K562 (cell line): ENCODE results near the gene WNK2. TPM values are rescaled to one million over a fixed set of nuclear protein-coding genes. Genes with fewer than 3 reads are reported as not detected.

Experiments used
- ATAC-seq: fragments of 200-7000 bp; cut with Tn5 transposase; 3 replicates; pipeline ENCODE4 v1.9.1; 2020; ENCODE audit warnings: moderate library complexity
- BruUV-seq: library from RNA; stranded (reverse); fragments of 400-500 nt; replicated peaks from 2 replicates; lab custom pipeline; 2021; lab: Mats Ljungman, UMichigan
- CTCF ChIA-PET: fragments of 300-600 bp; formaldehyde crosslinking; extraction: SDS; loops from one replicate; lab custom pipeline; 2021; ENCODE audit warnings: low intra/inter-chr PET ratio; lab: Yijun Ruan, JAX
- POLR2A ChIA-PET: fragments of 300-600, 350-650 bp; sonication (Branson Sonifier 250); formaldehyde crosslinking; extraction: SDS; loops from one replicate; lab custom pipeline; 2021; ENCODE audit warnings: antibody characterized with exemption, inconsistent platforms; lab: Yijun Ruan, JAX
- DNase-seq, 4 experiments: peaks; one replicate each; pipeline versions ENCODE4 v3.0.0 to v3.0.0-alpha.2; 2011 to 2018; ENCODE audit warnings: low spot score in 3 of 4, mixed read lengths in 3 of 4; ENCODE audit errors: extremely low read depth in 1 of 4
- FAIRE-seq: peaks from 2 replicates; lab custom pipeline; 2011; peaks lifted over from hg19 to GRCh38; lab: Jason Lieb, UNC
- H2AFZ ChIP-seq: 2 replicates; pipeline ENCODE4 v1.6.0; 2011; ENCODE audit warnings: low read depth, low read length, control low read depth, inconsistent platforms
- H3K27ac ChIP-seq: fragments of 200-600 bp; 3 replicates; pipeline ENCODE4 v1.8.0; 2011; ENCODE audit warnings: low read depth, mild to moderate bottlenecking, control low read depth, inconsistent platforms, low read length, moderate library complexity, mixed read lengths; ENCODE audit errors: extremely low read depth
- H3K27me3 ChIP-seq, 2 experiments: fragments of 300-600 bp in 1 of 2; 2 replicates in 1 of 2; 3 replicates in 1 of 2; pipeline versions ENCODE4 v1.6.0 to v1.8.0; 2011; ENCODE audit warnings: inconsistent platforms in 2 of 2, low read length in 2 of 2, mild to moderate bottlenecking in 1 of 2, mixed read lengths in 1 of 2, moderate library complexity in 1 of 2; ENCODE audit not compliant: control insufficient read depth in 2 of 2, insufficient read depth in 2 of 2
- H3K36me3 ChIP-seq: fragments of 300-600 bp; 3 replicates; pipeline ENCODE4 v1.8.0; 2011; ENCODE audit warnings: mild to moderate bottlenecking, low read length, inconsistent platforms; ENCODE audit not compliant: control insufficient read depth, insufficient read depth
- H3K4me1 ChIP-seq, 2 experiments: fragments of 200-600 bp in 1 of 2; replicated peaks in 1 of 2; 2 replicates in 1 of 2; 3 replicates in 1 of 2; pipeline versions ENCODE4 v1.5.1 to v1.8.0; 2011; ENCODE audit warnings: inconsistent platforms in 2 of 2, low read length in 2 of 2, mild to moderate bottlenecking in 1 of 2, mixed read lengths in 1 of 2, moderate library complexity in 1 of 2; ENCODE audit not compliant: control insufficient read depth in 2 of 2, insufficient read depth in 2 of 2
- H3K4me2 ChIP-seq: 2 replicates; pipeline ENCODE4 v1.6.1; 2011; ENCODE audit warnings: low read length, control low read depth, inconsistent platforms, mixed read lengths; ENCODE audit not compliant: insufficient read depth
- H3K4me3 ChIP-seq: fragments of 200-600 bp; sonication (generic), shearing (Covaris generic); 2 replicates; pipeline ENCODE4 v1.5.1; 2016; ENCODE audit warnings: control low read depth, inconsistent platforms
- H3K79me2 ChIP-seq: fragments of 200-600 bp; 3 replicates; pipeline ENCODE4 v1.8.0; 2011; ENCODE audit warnings: low read length, inconsistent platforms; ENCODE audit not compliant: control insufficient read depth, insufficient read depth
- H3K9ac ChIP-seq, 2 experiments: 2 replicates each; pipeline versions ENCODE4 v1.6.0 to v1.6.1; 2011; ENCODE audit warnings: low read depth in 2 of 2, low read length in 2 of 2, control low read depth in 1 of 2, inconsistent platforms in 1 of 2, mild to moderate bottlenecking in 1 of 2, mixed read lengths in 1 of 2; ENCODE audit not compliant: insufficient read depth in 1 of 2
- H3K9me1 ChIP-seq: one replicate; pipeline ENCODE4 v1.6.0; 2011; ENCODE audit warnings: inconsistent platforms, mild to moderate bottlenecking, low read length, moderate library complexity; ENCODE audit not compliant: control insufficient read depth, insufficient read depth
- H3K9me3 ChIP-seq: replicated peaks from 2 replicates; pipeline ENCODE4 v1.5.1; 2011; ENCODE audit warnings: low read depth, low read length, inconsistent platforms; ENCODE audit not compliant: control insufficient read depth, insufficient read depth
- H4K20me1 ChIP-seq: replicated peaks from 2 replicates; pipeline ENCODE4 v1.6.1; 2011; ENCODE audit warnings: low read length, inconsistent platforms, mixed read lengths; ENCODE audit not compliant: control insufficient read depth, insufficient read depth
- CEBPG ChIP-seq, 3 experiments: fragments of 200-800 bp in 1 of 3; sonication (Bioruptor generic) in 1 of 3; sonication (generic) in 1 of 3; formaldehyde crosslinking in 1 of 3; IDR thresholded peaks in 2 of 3; conservative IDR thresholded peaks in 1 of 3; 2 replicates each; pipeline versions ENCODE4 v1.6.1 to v1.8.0; 2016 to 2022; ENCODE audit warnings: missing compliant biosample characterization in 2 of 3, missing genetic modification characterization in 2 of 3, mild to moderate bottlenecking in 1 of 3, missing genetic modification reagents in 1 of 3
- CHD4 ChIP-seq: fragments of 200-600 bp; sonication (generic); IDR thresholded peaks from 3 replicates; pipeline ENCODE4 v1.6.1; 2012; ENCODE audit warnings: low read depth, mild to moderate bottlenecking, mixed read lengths, low read length, inconsistent platforms; ENCODE audit not compliant: insufficient read depth, insufficient replicate concordance, poor library complexity, severe bottlenecking
- ESRRA ChIP-seq: fragments of 450-650 bp; IDR thresholded peaks from 2 replicates; pipeline ENCODE4 v1.6.1; 2014; ENCODE audit warnings: low read depth, mild to moderate bottlenecking, moderate library complexity, borderline replicate concordance
- KAT7 ChIP-seq: sonication (generic); formaldehyde crosslinking; IDR thresholded peaks from 2 replicates; pipeline ENCODE4 v1.8.0; 2022; ENCODE audit warnings: missing genetic modification reagents, mild to moderate bottlenecking, borderline replicate concordance
- NEUROD1 ChIP-seq: fragments of 150-350 bp; IDR thresholded peaks from 2 replicates; pipeline ENCODE4 v1.6.1; 2014; ENCODE audit warnings: borderline replicate concordance, low read length, low read depth; ENCODE audit not compliant: partially characterized antibody
- RBM15 ChIP-seq: fragments of 200-400 bp; formaldehyde crosslinking; IDR thresholded peaks from 2 replicates; pipeline ENCODE4 v1.6.1; 2018; ENCODE audit warnings: mild to moderate bottlenecking, low read length, moderate library complexity; ENCODE audit not compliant: insufficient read depth
- SETDB1 ChIP-seq: IDR thresholded peaks from one replicate; pipeline ENCODE4 v1.6.1; 2012; ENCODE audit warnings: low read length, control low read depth, inconsistent platforms
- U2AF1 ChIP-seq: fragments of 200-400 bp; formaldehyde crosslinking; optimal IDR thresholded peaks from 2 replicates; pipeline ENCODE3; 2017; ENCODE audit warnings: mild to moderate bottlenecking, low read depth, low read length, moderate library complexity
- ZNF12 ChIP-seq: sonication (generic); formaldehyde crosslinking; IDR thresholded peaks from 2 replicates; pipeline ENCODE4 v1.4.0; 2020; ENCODE audit warnings: mild to moderate bottlenecking, missing genetic modification reagents
- ZNF41 ChIP-seq: fragments of 250-450 bp; sonication (Bioruptor Pico); conservative IDR thresholded peaks from 2 replicates; pipeline ENCODE4 v1.4.0; 2020; ENCODE audit warnings: mild to moderate bottlenecking
- ZNF431 ChIP-seq: sonication (generic); formaldehyde crosslinking; IDR thresholded peaks from 2 replicates; pipeline ENCODE4 v1.8.0; 2022; ENCODE audit warnings: mild to moderate bottlenecking, missing genetic modification reagents
- ZNF785 ChIP-seq: fragments of 250-450 bp; sonication (Bioruptor Pico); IDR thresholded peaks from 2 replicates; pipeline ENCODE4 v1.4.0; 2020; ENCODE audit warnings: mild to moderate bottlenecking
- WGBS: fragments of 100-300 bp; shearing (Covaris generic); methylation state at CpG from one replicate; pipeline ENCODE4 v1.1.6; 2016; ENCODE audit warnings: low coverage, mixed read lengths; ENCODE audit not compliant: insufficient coverage; ENCODE audit errors: missing lambda C conversion rate; 5-methylcytosine and 5-hydroxymethylcytosine counted together
- in situ Hi-C: fragments of 300-500 bp; cut with MboI; formaldehyde crosslinking; loops from 4 replicates; pipeline ENCODE4 v1.15.0; 2018; ENCODE audit warnings: inconsistent platforms, mixed read lengths
- intact Hi-C: fragments of 100-400 bp; cut with micrococcal nuclease; formaldehyde crosslinking; loops from 2 replicates; pipeline ENCODE4 v1.14.2; 2022
- polyA plus RNA-seq, 8 experiments: library from polyadenylated mRNA; depleted of rRNA in 4 of 8; stranded (reverse) in 5 of 8; unstranded in 3 of 8; fragments of >200 nt; fragmentation: Nextera tagmentation in 2 of 8; fragmentation: Illumina TruSeq in 1 of 8; extraction: Ambion mirVana in 2 of 8; extraction: Trizol in 1 of 8; gene quantifications; 2 replicates each; pipeline versions ENCODE4 v1.2.1 to v1.2.3, GENCODE V29; 2011 to 2014; ENCODE audit warnings: inconsistent platforms in 1 of 8, missing spikeins in 1 of 8
- total RNA-seq, 7 experiments: library from RNA; depleted of rRNA in 6 of 7; stranded (reverse); fragments of >200 nt in 6 of 7; fragmentation: Illumina TruSeq in 2 of 7; extraction: Trizol in 2 of 7; gene quantifications; 2 replicates each; pipeline versions ENCODE4 v1.2.1 to v1.2.3, GENCODE V29; 2011 to 2021; ENCODE audit warnings: low replicate concordance in 1 of 7
- TF ChIP-seq, protein P1 (sequence below), 2 experiments: fragments of 250-450 bp in 1 of 2; fragments of 450-650 bp in 1 of 2; sonication (Bioruptor Pico) in 1 of 2; IDR thresholded peaks; 2 replicates each; pipeline versions ENCODE4 v1.6.1 to v1.8.0; 2016 to 2021; ENCODE audit warnings: mild to moderate bottlenecking in 2 of 2, moderate library complexity in 2 of 2, missing compliant biosample characterization in 1 of 2, missing genetic modification characterization in 1 of 2

Gene WNK2
- total and polyA plus RNA-seq, 9 of the 15 experiments (the other 6 are each of a cell fraction or from before 2014, with no cell fraction given) = 0.36 to 3.3 (median 0.64) TPM; not detected in 2

DNA sequence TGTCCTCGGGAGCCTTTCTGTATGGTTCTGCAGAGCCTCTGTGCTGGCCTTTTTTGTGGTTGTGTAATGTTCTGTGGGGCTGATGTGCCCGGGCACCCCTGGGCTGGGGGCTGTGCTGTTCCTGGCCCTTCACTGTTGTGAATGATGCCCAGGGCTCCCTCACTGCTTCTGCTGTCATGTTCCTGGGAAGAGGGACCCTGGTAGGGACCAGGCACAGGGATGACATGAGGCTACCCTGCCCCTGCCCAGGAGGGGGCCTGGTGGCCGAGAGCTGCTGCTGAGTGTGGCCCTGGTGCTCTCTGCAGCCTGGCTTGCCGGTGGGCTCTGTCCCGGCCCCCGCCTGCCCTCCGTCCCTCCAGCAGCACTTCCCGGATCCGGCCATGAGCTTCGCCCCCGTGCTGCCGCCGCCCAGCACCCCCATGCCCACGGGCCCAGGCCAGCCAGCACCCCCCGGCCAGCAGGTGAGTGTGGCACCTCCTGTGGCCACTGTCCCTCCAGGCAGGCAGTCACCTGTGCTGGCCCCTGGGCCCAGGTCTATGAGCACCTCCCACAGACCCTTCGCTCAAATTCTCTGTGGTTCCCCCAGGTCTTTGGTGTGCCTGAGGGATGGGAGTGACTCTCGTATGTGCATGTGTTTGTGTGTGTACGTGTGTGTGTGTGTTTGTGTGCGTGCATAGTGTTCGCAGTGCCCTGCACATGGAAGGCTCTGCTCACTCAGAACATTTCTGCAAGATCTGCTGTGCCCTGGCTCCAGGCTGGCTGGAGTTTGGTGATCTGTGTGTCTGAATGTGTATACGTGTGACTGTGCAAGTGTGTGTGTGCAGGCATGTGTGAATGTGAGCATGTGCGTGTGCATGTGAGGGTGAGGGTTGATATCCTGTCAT, 72.3 kb downstream of the WNK2 start:
- peaks cover 11 to 76% of the 10 kb centered on the region in 2 experiments; a peak in 4 of 5 replicates for H3K27me3 ChIP-seq
- 4% methylated on average over 13 of the region's 22 CpGs for WGBS
- peaks cover 10% of the 10 kb centered on the region for H4K20me1 ChIP-seq
- no peaks in the 10 kb centered on the region for H3K79me2 ChIP-seq
- H3K27ac ChIP-seq = no peak overlapping the region
- in situ Hi-C loops (no loop called here), intact Hi-C loops (loop anchor here (5.0 kb wide), 1 partner anchor 51 kb away; no protein-coding TSS in a partner anchor)
- no peaks in the 10 kb centered on the region for H3K36me3 ChIP-seq
- no TSS peak for BruUV-seq
- peaks cover 0 to 3% of the 10 kb centered on the region in 2 experiments; a peak in 2 of 5 replicates for H3K4me1 ChIP-seq
- no peak overlapping the region for H3K4me2 ChIP-seq
- H2AFZ ChIP-seq = no peak overlapping the region
- no peaks in the 10 kb centered on the region for H3K9me3 ChIP-seq
- no peak for FAIRE-seq
- TF ChIP-seq CEBPG (CRISPR knock-in tag; IDR thresholded peaks at IDR 0.05) (no peak), CEBPG (tag; conservative IDR thresholded peaks at IDR 0.05 in 1 of 2, IDR thresholded peaks at IDR 0.05 in 1 of 2) (no peak), ESRRA (no peak), RBM15 (no peak), NEUROD1 (no peak), ZNF41 (CRISPR knock-in tag) (no peak), ZNF785 (CRISPR knock-in tag) (no peak), ZNF431 (no peak), SETDB1 (no peak), CHD4 (no peak), KAT7 (CRISPR knock-in tag) (no peak), U2AF1 (no peak), ZNF12 (CRISPR knock-in tag) (no peak)
- TF ChIP-seq, protein P1, sequence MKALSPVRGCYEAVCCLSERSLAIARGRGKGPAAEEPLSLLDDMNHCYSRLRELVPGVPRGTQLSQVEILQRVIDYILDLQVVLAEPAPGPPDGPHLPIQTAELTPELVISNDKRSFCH (CRISPR knock-in tag; IDR thresholded peaks at IDR 0.05) = no peak
- TF ChIP-seq, protein P1 (tag; IDR thresholded peaks at IDR 0.05) = no peak
- H3K9me1 ChIP-seq = no peaks in the 10 kb centered on the region
- H3K9ac ChIP-seq = no peak overlapping the region
- DNase-seq = no peak
- ATAC-seq = no peak
- ChIA-PET POLR2A (interaction anchor here (0.8 kb wide), 1 partner anchor 226 kb away, joined by 4 read pairs; no protein-coding TSS in a partner anchor), CTCF (no interaction called here)
- no peak overlapping the region for H3K4me3 ChIP-seq
